Activated T-cell treated with anti-CD3 and anti-CD28 coated beads, Interleukin-2, amount 50 U/mL, for 24 hours (primary cell): ENCODE results near the gene KIDINS220.
A peak's percentile ranks its signal among the peaks of the same experiment; 100 is the strongest.

Experiments used
- DNase-seq: peaks from one replicate; pipeline ENCODE4 v3.0.0-alpha.2; 2020
- H3K27ac Mint-ChIP-seq: 2 replicates; pipeline ENCODE4 v1.8.0; 2020; ENCODE audit warnings: mild to moderate bottlenecking, mixed read lengths
- H3K27me3 Mint-ChIP-seq: 2 replicates; pipeline ENCODE4 v1.8.0; 2020; ENCODE audit warnings: mixed read lengths
- H3K36me3 Mint-ChIP-seq: 2 replicates; pipeline ENCODE4 v1.8.0; 2020; ENCODE audit warnings: low read depth, mixed read lengths
- H3K4me1 Mint-ChIP-seq: 2 replicates; pipeline ENCODE4 v1.8.0; 2020; ENCODE audit warnings: low read depth, mixed read lengths
- H3K4me3 Mint-ChIP-seq: 2 replicates; pipeline ENCODE4 v1.8.0; 2020; ENCODE audit warnings: mild to moderate bottlenecking, moderate library complexity, mixed read lengths
- H3K9me3 Mint-ChIP-seq: 2 replicates; pipeline ENCODE4 v1.8.0; 2020; ENCODE audit warnings: mixed read lengths

The KIDINS220 gene

GRCh38 chr2:8836971-8837794 is at the start of gene KIDINS220:
KIDINS220 (minus strand) TSS chr2:8837613; CDS start chr2:8827093, 10,520 bp downstream.
- Mint-ChIP-seq H3K27ac (peak within 1 kb of the TSS; percentile 98), H3K9me3 (no peaks in the 10 kb centered on the region), H3K4me1 (peaks cover 45% of the 10 kb centered on the region), H3K27me3 (no peaks in the 10 kb centered on the region), H3K36me3 (peaks cover 3% of the 10 kb centered on the region), H3K4me3 (peak within 1 kb of the TSS; percentile 99)
- peak; percentile 90 for DNase-seq

GRCh38 chr2:8886876-8887275 is 49.5 kb upstream of the KIDINS220 start:
- Mint-ChIP-seq H3K4me1 (no peaks in the 10 kb centered on the region), H3K4me3 (no peak overlapping the region), H3K9me3 (no peaks in the 10 kb centered on the region), H3K27me3 (no peaks in the 10 kb centered on the region), H3K27ac (no peak overlapping the region), H3K36me3 (no peaks in the 10 kb centered on the region)
- DNase-seq, result no peak

- H3K36me3 Mint-ChIP-seq, result no peaks in the 10 kb centered on the region
Observed at GRCh38 chr2:8886202-8886518, 48.7 kb upstream of the KIDINS220 start.

GRCh38 chr2:8885449-8886201 is 48.2 kb upstream of the KIDINS220 start:
- no peaks in the 10 kb centered on the region for H3K4me1 Mint-ChIP-seq
- no peaks in the 10 kb centered on the region for H3K27me3 Mint-ChIP-seq
- no peaks in the 10 kb centered on the region for H3K9me3 Mint-ChIP-seq
- H3K4me3 Mint-ChIP-seq, result no peak overlapping the region
- no peak for DNase-seq
- H3K36me3 Mint-ChIP-seq, result no peaks in the 10 kb centered on the region
- no peak overlapping the region for H3K27ac Mint-ChIP-seq

More at GRCh38 chr2:8886202-8886518, 48.7 kb upstream of the KIDINS220 start:
- Mint-ChIP-seq H3K27me3 (no peaks in the 10 kb centered on the region), H3K9me3 (no peaks in the 10 kb centered on the region), H3K4me1 (no peaks in the 10 kb centered on the region), H3K4me3 (no peak overlapping the region), H3K27ac (no peak overlapping the region)
- DNase-seq, result no peak

- Mint-ChIP-seq H3K9me3 (no peaks in the 10 kb centered on the region), H3K27me3 (no peaks in the 10 kb centered on the region), H3K36me3 (no peaks in the 10 kb centered on the region), H3K4me1 (no peaks in the 10 kb centered on the region), H3K27ac (no peak overlapping the region), H3K4me3 (no peak overlapping the region)
- DNase-seq, result no peak
Observed at GRCh38 chr2:8884812-8885211, 47.4 kb upstream of the KIDINS220 start.

GRCh38 chr2:8882094-8882493 is 44.7 kb upstream of the KIDINS220 start:
- Mint-ChIP-seq H3K4me3 (no peak overlapping the region), H3K27ac (no peak overlapping the region), H3K27me3 (no peaks in the 10 kb centered on the region), H3K36me3 (no peaks in the 10 kb centered on the region), H3K9me3 (no peaks in the 10 kb centered on the region), H3K4me1 (no peaks in the 10 kb centered on the region)
- no peak for DNase-seq

- Mint-ChIP-seq H3K27ac (no peak overlapping the region), H3K9me3 (no peaks in the 10 kb centered on the region), H3K27me3 (no peaks in the 10 kb centered on the region)
Observed at GRCh38 chr2:8877894-8878293, 40.5 kb upstream of the KIDINS220 start.

GRCh38 chr2:8877332-8877731 is 39.9 kb upstream of the KIDINS220 start:
- Mint-ChIP-seq H3K27ac (no peak overlapping the region), H3K4me1 (no peaks in the 10 kb centered on the region), H3K4me3 (no peak overlapping the region), H3K36me3 (no peaks in the 10 kb centered on the region), H3K9me3 (no peaks in the 10 kb centered on the region), H3K27me3 (no peaks in the 10 kb centered on the region)
- DNase-seq, result no peak

More at GRCh38 chr2:8877894-8878293, 40.5 kb upstream of the KIDINS220 start:
- no peaks in the 10 kb centered on the region for H3K4me1 Mint-ChIP-seq
- H3K4me3 Mint-ChIP-seq, result no peak overlapping the region
- no peak for DNase-seq
- no peaks in the 10 kb centered on the region for H3K36me3 Mint-ChIP-seq

GRCh38 chr2:8876628-8877027 is 39.2 kb upstream of the KIDINS220 start:
- no peaks in the 10 kb centered on the region for H3K4me1 Mint-ChIP-seq
- H3K36me3 Mint-ChIP-seq, result no peaks in the 10 kb centered on the region
- no peak for DNase-seq
- H3K27me3 Mint-ChIP-seq, result no peaks in the 10 kb centered on the region
- H3K4me3 Mint-ChIP-seq, result no peak overlapping the region
- no peak overlapping the region for H3K27ac Mint-ChIP-seq
- H3K9me3 Mint-ChIP-seq, result no peaks in the 10 kb centered on the region

- no peaks in the 10 kb centered on the region for H3K27me3 Mint-ChIP-seq
- H3K9me3 Mint-ChIP-seq, result no peaks in the 10 kb centered on the region
- no peaks in the 10 kb centered on the region for H3K36me3 Mint-ChIP-seq
- no peak for DNase-seq
- H3K27ac Mint-ChIP-seq, result no peak overlapping the region
- no peak overlapping the region for H3K4me3 Mint-ChIP-seq
- no peaks in the 10 kb centered on the region for H3K4me1 Mint-ChIP-seq
Observed at GRCh38 chr2:8872821-8873432, 35.5 kb upstream of the KIDINS220 start.

GRCh38 chr2:8870441-8870840 is 33.0 kb upstream of the KIDINS220 start:
- no peak overlapping the region for H3K4me3 Mint-ChIP-seq
- H3K36me3 Mint-ChIP-seq, result no peaks in the 10 kb centered on the region
- no peak overlapping the region for H3K27ac Mint-ChIP-seq
- no peaks in the 10 kb centered on the region for H3K27me3 Mint-ChIP-seq
- no peaks in the 10 kb centered on the region for H3K4me1 Mint-ChIP-seq
- H3K9me3 Mint-ChIP-seq, result no peaks in the 10 kb centered on the region
- DNase-seq, result no peak

- H3K4me1 Mint-ChIP-seq, result no peaks in the 10 kb centered on the region
- H3K27me3 Mint-ChIP-seq, result no peaks in the 10 kb centered on the region
- H3K36me3 Mint-ChIP-seq, result no peaks in the 10 kb centered on the region
- H3K27ac Mint-ChIP-seq, result no peak overlapping the region
- no peak overlapping the region for H3K4me3 Mint-ChIP-seq
- no peak for DNase-seq
- no peaks in the 10 kb centered on the region for H3K9me3 Mint-ChIP-seq
Observed at GRCh38 chr2:8867363-8867762, 29.9 kb upstream of the KIDINS220 start.

- Mint-ChIP-seq H3K27ac (no peak overlapping the region), H3K4me1 (no peaks in the 10 kb centered on the region), H3K36me3 (no peaks in the 10 kb centered on the region), H3K27me3 (no peaks in the 10 kb centered on the region), H3K4me3 (no peak overlapping the region), H3K9me3 (no peaks in the 10 kb centered on the region)
- no peak for DNase-seq
Observed at GRCh38 chr2:8863331-8863953, 26.0 kb upstream of the KIDINS220 start.

- DNase-seq, result no peak
- no peaks in the 10 kb centered on the region for H3K4me1 Mint-ChIP-seq
- no peak overlapping the region for H3K4me3 Mint-ChIP-seq
- no peaks in the 10 kb centered on the region for H3K27me3 Mint-ChIP-seq
- no peak overlapping the region for H3K27ac Mint-ChIP-seq
- no peaks in the 10 kb centered on the region for H3K9me3 Mint-ChIP-seq
- no peaks in the 10 kb centered on the region for H3K36me3 Mint-ChIP-seq
Observed at GRCh38 chr2:8862230-8862629, 24.8 kb upstream of the KIDINS220 start.
